Measurements from ENCODE around the gene ENTPD6. TPM values are rescaled to one million over a fixed set of nuclear protein-coding genes. Genes with fewer than 3 reads are reported as not detected.

Gene ENTPD6
- total RNA-seq, 3 donors from 2014 or later (not counting 1 experiment from before 2014, with no cell fraction given), result 36.4 to 43.1 (median 41.4) TPM

DNA sequence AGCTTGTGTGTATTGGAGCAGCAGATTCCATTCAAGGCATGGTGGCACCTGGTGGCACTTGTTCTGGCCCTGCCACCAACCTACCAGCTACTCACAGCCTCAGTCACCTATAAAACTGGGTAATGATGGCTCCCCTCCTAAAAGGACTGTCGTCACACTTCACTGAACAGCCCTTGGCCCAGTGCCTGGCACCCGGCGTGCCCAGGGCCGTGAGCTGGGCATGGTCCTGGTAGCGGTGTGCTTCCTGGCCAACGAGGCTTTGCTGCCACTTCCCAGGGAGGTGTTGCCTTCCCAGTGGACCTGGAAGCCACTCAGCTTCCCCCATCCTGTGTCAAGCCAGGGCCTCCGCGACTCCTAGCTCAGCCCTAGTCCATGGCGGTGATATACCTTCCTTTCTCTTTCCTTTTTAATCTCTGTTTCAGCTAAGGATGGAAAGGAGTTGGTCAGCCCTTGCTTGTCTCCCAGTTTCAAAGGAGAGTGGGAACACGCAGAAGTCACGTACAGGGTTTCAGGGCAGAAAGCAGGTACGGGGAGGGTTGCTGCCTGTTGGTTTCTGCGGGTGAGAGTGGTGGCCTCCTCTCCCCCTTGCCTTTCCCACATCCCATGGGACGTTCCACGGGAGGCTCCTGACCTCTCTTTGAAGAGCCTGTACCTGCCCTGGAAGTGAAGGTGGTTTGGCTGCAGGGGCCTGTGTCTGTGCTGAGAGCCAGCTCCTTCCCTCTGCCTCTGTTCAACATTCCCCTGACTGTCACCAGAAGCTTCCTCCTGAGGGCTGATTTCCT is 25.5 kb downstream of the ENTPD6 start:
- Histone ChIP-seq H3K36me3 (ENCODE audit: control insufficient read depth, insufficient read depth, low read length) (peaks cover 14% of the 10 kb centered on the region), H3K27ac (ENCODE audit: low read length) (no peak overlapping the region), H3K9me3 (ENCODE audit: control insufficient read depth, insufficient read depth, low read length) (no peaks in the 10 kb centered on the region), H3K27me3 (ENCODE audit: control insufficient read depth, insufficient read depth, low read length) (no peaks in the 10 kb centered on the region), H3K4me3 (ENCODE audit: low read length) (no peak overlapping the region), H3K4me1 (ENCODE audit: control insufficient read depth, insufficient read depth, low read length) (no peaks in the 10 kb centered on the region)
- H3K27me3 Mint-ChIP-seq (ENCODE audit: low read depth in 2 of 2), result no peaks in the 10 kb centered on the region
- H3K36me3 Mint-ChIP-seq, result no peaks in the 10 kb centered on the region
- DNase-seq, result no peak
- H3K27ac Mint-ChIP-seq, result no peak overlapping the region
- TF ChIP-seq, protein P1, sequence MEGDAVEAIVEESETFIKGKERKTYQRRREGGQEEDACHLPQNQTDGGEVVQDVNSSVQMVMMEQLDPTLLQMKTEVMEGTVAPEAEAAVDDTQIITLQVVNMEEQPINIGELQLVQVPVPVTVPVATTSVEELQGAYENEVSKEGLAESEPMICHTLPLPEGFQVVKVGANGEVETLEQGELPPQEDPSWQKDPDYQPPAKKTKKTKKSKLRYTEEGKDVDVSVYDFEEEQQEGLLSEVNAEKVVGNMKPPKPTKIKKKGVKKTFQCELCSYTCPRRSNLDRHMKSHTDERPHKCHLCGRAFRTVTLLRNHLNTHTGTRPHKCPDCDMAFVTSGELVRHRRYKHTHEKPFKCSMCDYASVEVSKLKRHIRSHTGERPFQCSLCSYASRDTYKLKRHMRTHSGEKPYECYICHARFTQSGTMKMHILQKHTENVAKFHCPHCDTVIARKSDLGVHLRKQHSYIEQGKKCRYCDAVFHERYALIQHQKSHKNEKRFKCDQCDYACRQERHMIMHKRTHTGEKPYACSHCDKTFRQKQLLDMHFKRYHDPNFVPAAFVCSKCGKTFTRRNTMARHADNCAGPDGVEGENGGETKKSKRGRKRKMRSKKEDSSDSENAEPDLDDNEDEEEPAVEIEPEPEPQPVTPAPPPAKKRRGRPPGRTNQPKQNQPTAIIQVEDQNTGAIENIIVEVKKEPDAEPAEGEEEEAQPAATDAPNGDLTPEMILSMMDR (IDR thresholded peaks at IDR 0.05), result no peak
- H3K9me3 Mint-ChIP-seq, result no peaks in the 10 kb centered on the region
- ATAC-seq, result no peak
- WGBS (ENCODE audit: insufficient coverage), result 92% methylated on average over 11 of the region's 15 CpGs
- intact Hi-C loops (cut with micrococcal nuclease), result no loop called here
- H3K4me1 Mint-ChIP-seq, result peaks cover 0 to 4% of the 10 kb centered on the region in 2 donors
- H3K4me3 Mint-ChIP-seq, result no peak overlapping the region

DNA sequence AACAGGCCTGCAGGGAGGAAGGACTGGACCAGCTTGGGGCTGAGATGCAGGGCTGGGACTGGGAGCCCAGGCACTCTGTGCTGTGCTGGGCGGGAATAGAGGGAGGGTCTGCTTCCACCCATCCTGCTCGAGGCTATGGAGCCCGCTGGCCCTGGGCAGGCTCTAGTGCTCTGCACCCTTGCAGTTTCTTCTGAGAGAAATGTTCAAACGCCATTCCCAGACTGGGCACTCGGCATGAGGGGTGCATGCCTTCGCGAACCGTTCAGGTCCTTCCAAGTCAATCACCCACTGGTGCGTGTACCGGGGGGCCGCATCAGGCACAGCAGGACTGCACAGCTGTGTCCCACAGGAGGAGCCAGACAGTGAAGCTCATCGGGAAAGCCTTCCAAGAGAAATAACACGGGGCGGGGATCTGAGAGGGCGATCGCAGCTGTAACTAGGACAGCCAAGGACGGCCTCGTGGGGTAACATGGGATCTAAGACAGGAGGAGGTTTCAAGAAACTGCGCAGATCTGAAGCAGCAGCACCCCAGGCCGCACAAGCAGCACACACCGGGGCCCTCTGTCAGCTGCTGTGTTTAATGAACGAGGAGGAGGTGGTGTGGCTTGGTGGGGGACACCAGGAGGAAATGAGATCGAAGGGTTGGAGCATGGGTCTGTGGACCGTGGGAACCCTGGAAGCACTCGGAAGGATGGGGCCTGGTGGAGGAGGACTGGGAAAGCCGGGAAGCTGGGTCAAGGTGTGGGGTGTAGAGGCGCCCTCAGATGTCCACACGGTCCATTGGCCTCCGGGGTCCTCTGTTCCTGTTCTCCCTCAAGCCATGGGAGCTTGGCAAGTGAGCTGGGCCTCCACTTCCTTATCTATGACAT is 26.3 kb downstream of the ENTPD6 start:
- no peaks in the 10 kb centered on the region for H3K9me3 Mint-ChIP-seq
- TF ChIP-seq, protein P1 (IDR thresholded peaks at IDR 0.05), result no peak
- Histone ChIP-seq H3K27me3 (ENCODE audit: control insufficient read depth, insufficient read depth, low read length) (no peaks in the 10 kb centered on the region), H3K4me3 (ENCODE audit: low read length) (no peak overlapping the region), H3K4me1 (ENCODE audit: control insufficient read depth, insufficient read depth, low read length) (no peaks in the 10 kb centered on the region), H3K9me3 (ENCODE audit: control insufficient read depth, insufficient read depth, low read length) (no peaks in the 10 kb centered on the region), H3K27ac (ENCODE audit: low read length) (no peak overlapping the region), H3K36me3 (ENCODE audit: control insufficient read depth, insufficient read depth, low read length) (peaks cover 9% of the 10 kb centered on the region)
- no peak overlapping the region for H3K4me3 Mint-ChIP-seq
- 98% methylated on average over 29 of the region's 29 CpGs for WGBS (ENCODE audit: insufficient coverage)
- no peak overlapping the region for H3K27ac Mint-ChIP-seq
- intact Hi-C loops (cut with micrococcal nuclease), result no loop called here
- DNase-seq (no peak), ATAC-seq (no peak)
- H3K27me3 Mint-ChIP-seq (ENCODE audit: low read depth in 2 of 2), result no peaks in the 10 kb centered on the region
- peaks cover 0 to 4% of the 10 kb centered on the region in 2 donors for H3K4me1 Mint-ChIP-seq
- H3K36me3 Mint-ChIP-seq, result no peaks in the 10 kb centered on the region

DNA sequence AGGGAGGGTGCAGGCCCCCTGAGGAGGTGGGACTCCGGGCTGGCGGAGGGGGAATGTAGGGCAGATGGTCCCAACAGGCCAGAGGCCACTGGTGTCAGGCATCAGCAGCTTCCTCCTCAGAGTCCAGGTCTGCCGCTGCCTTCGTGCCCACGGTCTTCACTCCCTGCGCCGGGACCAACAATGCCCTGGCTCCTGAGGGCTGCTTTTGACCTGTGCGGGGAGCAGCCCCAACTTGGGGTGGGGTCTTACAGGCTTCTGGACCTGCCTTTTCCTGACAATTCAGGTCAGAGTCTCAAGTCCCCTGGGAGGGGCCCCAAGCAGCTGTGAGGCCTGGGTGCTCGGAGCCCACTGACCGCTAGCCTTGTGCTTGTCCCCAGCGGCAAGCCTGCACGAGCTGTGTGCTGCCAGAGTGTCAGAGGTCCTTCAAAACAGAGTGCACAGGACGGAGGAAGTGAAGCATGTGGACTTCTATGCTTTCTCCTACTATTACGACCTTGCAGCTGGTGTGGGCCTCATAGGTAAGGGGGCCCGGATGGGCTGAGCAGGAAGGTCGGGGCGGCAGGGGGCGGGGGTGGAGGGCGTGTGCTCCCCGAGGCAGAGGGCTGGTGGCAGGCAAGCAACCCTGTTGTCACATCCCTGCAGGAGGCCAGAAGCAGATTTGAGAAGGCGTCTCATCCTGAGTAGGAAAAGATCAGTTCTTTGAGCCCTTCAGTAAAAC is 27.1 kb downstream of the ENTPD6 start:
- Mint-ChIP-seq H3K27me3 (ENCODE audit: low read depth in 2 of 2) (no peaks in the 10 kb centered on the region), H3K27ac (no peak overlapping the region), H3K4me3 (no peak overlapping the region), H3K4me1 (peaks cover 0 to 4% of the 10 kb centered on the region in 2 donors), H3K36me3 (no peaks in the 10 kb centered on the region), H3K9me3 (no peaks in the 10 kb centered on the region)
- no peaks in the 10 kb centered on the region for H3K9me3 ChIP-seq (ENCODE audit: control insufficient read depth, insufficient read depth, low read length)
- TF ChIP-seq, protein P1 (IDR thresholded peaks at IDR 0.05), result no peak
- no peak overlapping the region for H3K27ac ChIP-seq (ENCODE audit: low read length)
- H3K36me3 ChIP-seq (ENCODE audit: control insufficient read depth, insufficient read depth, low read length), result peaks cover 9% of the 10 kb centered on the region
- DNase-seq (no peak), ATAC-seq (no peak)
- no peak overlapping the region for H3K4me3 ChIP-seq (ENCODE audit: low read length)
- H3K27me3 ChIP-seq (ENCODE audit: control insufficient read depth, insufficient read depth, low read length), result no peaks in the 10 kb centered on the region
- WGBS (ENCODE audit: insufficient coverage), result 92% methylated on average over 21 of the region's 21 CpGs
- intact Hi-C loops (cut with micrococcal nuclease), result no loop called here
- H3K4me1 ChIP-seq (ENCODE audit: control insufficient read depth, insufficient read depth, low read length), result no peaks in the 10 kb centered on the region
